ENCODE data around the gene DDX5. TPM values are rescaled to one million over a fixed set of nuclear protein-coding genes. Genes with fewer than 3 reads are reported as not detected.

Gene DDX5
- total RNA-seq, 1 experiment from 2014 or later, result 798 TPM

- TF ChIP-seq CTCF (IDR thresholded peaks at IDR 0.05 in 2 of 3, conservative IDR thresholded peaks at IDR 0.05 in 1 of 3; ENCODE audit: borderline replicate concordance in 1 of 3, insufficient read depth in 1 of 3, low read depth in 2 of 3, low read length in 2 of 3) (no peak), JUND (IDR thresholded peaks at IDR 0.05) (no peak), ZBTB33 (IDR thresholded peaks at IDR 0.05; ENCODE audit: extremely low read depth, insufficient replicate concordance, low read length) (no peak), FOSL1 (IDR thresholded peaks at IDR 0.05; ENCODE audit: low read depth) (no peak)
Measured at GRCh38 chr17:64515829-64516228, 9.7 kb upstream of the DDX5 start (continued).

GRCh38 chr17:64515419-64515818 is 9.3 kb upstream of the DDX5 start:
- no peak for TF ChIP-seq JUND (IDR thresholded peaks at IDR 0.05)
- no peak for TF ChIP-seq CBX3 (IDR thresholded peaks at IDR 0.05; ENCODE audit: low read depth)
- no peak for TF ChIP-seq POLR2A (IDR thresholded peaks at IDR 0.05; ENCODE audit: borderline replicate concordance, extremely low read depth, insufficient read depth, insufficient read length)
- peaks cover 73 to 79% of the 10 kb centered on the region in 2 experiments for H3K36me3 ChIP-seq (ENCODE audit: control insufficient read depth in 1 of 2, insufficient read depth in 2 of 2, low read length in 2 of 2)
- no peaks in the 10 kb centered on the region for H3K27me3 ChIP-seq (ENCODE audit: insufficient read depth, low read length)
- H3K9me3 ChIP-seq (ENCODE audit: control insufficient read depth in 1 of 2, insufficient read depth in 1 of 2, low read depth in 1 of 2, low read length in 2 of 2), result no peaks in the 10 kb centered on the region
- no peaks in the 10 kb centered on the region for H3K9me2 ChIP-seq (ENCODE audit: insufficient read depth)
- ChIA-PET CTCF (no interaction called here), RAD21 (ENCODE audit: low non-redundant PET in 1 of 2, low total read pairs in 2 of 2, uncharacterized antibody in 2 of 2, unreplicated experiment in 2 of 2) (no interaction called here), POLR2A (interaction anchor here (2.9 kb wide), 1 partner anchor 10 kb away, joined by 16 read pairs; the partner anchor contains the start of genes CEP95 and DDX5)
- no peak overlapping the region for H2AFZ ChIP-seq (ENCODE audit: low read depth, low read length, poor library complexity, severe bottlenecking)
- no peak overlapping the region for H3K4me2 ChIP-seq (ENCODE audit: low read length)
- ATAC-seq (no peak), DNase-seq (ENCODE audit: low read depth, low spot score) (no peak)
- H3K79me2 ChIP-seq (ENCODE audit: insufficient read depth, low read length), result peaks cover 89% of the 10 kb centered on the region
- 0 out of 2 replicates have a peak, but pooled peaks cover 7% of the 10 kb centered on the region for H4K20me1 ChIP-seq (ENCODE audit: insufficient read depth)
- intact Hi-C loops (cut with micrococcal nuclease), result loop anchor here (5.0 kb wide), 1 partner anchor 37 kb away; no protein-coding TSS in a partner anchor
- BruUV-seq (replicated peaks), result no TSS peak
- no peaks in the 10 kb centered on the region for H3K4me1 ChIP-seq (ENCODE audit: control insufficient read depth in 1 of 2, insufficient read depth in 2 of 2, low read length in 2 of 2)
- H3K4me3 ChIP-seq (replicated peaks in 1 of 2; ENCODE audit: low read depth in 1 of 2, low read length in 2 of 2), result no peak overlapping the region
- H3K9ac ChIP-seq (ENCODE audit: low read length), result no peak overlapping the region
- no peak overlapping the region for H3K27ac ChIP-seq (ENCODE audit: low read depth, low read length)
